H1 (cell line): Measurements from ENCODE around the gene PEX13. TPM values are rescaled to one million over a fixed set of nuclear protein-coding genes. Genes with fewer than 3 reads are reported as not detected.

Source experiments
- GTF2F1 ChIP-seq: IDR thresholded peaks from 2 replicates; pipeline ENCODE4 v1.6.1; 2012; ENCODE audit warnings: low read depth, low read length, improper control_type of control experiment, borderline replicate concordance
- NRF1 ChIP-seq: IDR thresholded peaks from 2 replicates; pipeline ENCODE4 v1.6.1; 2011; ENCODE audit warnings: mild to moderate bottlenecking, low read depth, low read length, improper control_type of control experiment
- RNF2 ChIP-seq: fragments of 200-900, 300-1000 bp; sonication (generic); IDR thresholded peaks from 2 replicates; pipeline ENCODE4 v1.7.1; 2016; ENCODE audit warnings: borderline replicate concordance, low read depth, mild to moderate bottlenecking, antibody characterized with exemption, low read length; ENCODE audit not compliant: poor library complexity, severe bottlenecking; ENCODE audit errors: missing control alignments
- SAP30 ChIP-seq: fragments of 300-600 bp; sonication (generic); IDR thresholded peaks from 2 replicates; pipeline ENCODE4 v1.7.1; 2012; ENCODE audit warnings: low read length, moderate library complexity, mild to moderate bottlenecking, inconsistent platforms; ENCODE audit not compliant: insufficient read depth, insufficient replicate concordance
- polyA plus RNA-seq, 7 experiments: library from polyadenylated mRNA; depleted of rRNA in 3 of 7; stranded (reverse) in 5 of 7; unstranded in 2 of 7; fragments of >200 nt in 5 of 7; fragments of 200-250 nt in 2 of 7; gene quantifications; 1 replicate in 5 of 7; 2 replicates in 1 of 7; 4 replicates in 1 of 7; pipeline versions ENCODE4 v1.2.1 to v1.2.3, GENCODE V29; 2011 to 2013; ENCODE audit warnings: missing spikeins in 2 of 7, mixed read lengths in 2 of 7
- total RNA-seq: library from RNA; stranded (reverse); fragmentation: NEBNext Ultra II Directional; extraction: Animal tissue kit (Norgen Biotek cat#: 25700); gene quantifications from 2 replicates; pipeline ENCODE4 v1.2.1, GENCODE V29; 2021
- TF ChIP-seq, protein P1 (sequence below): IDR thresholded peaks from 2 replicates; pipeline ENCODE4 v1.6.1; 2012; ENCODE audit warnings: low read length, inconsistent platforms

PEX13 gene
- total and polyA plus RNA-seq, 2 of the 8 experiments (the other 6 are each of a cell fraction or from before 2014, with no cell fraction given), result 16.8 to 22.3 TPM

DNA sequence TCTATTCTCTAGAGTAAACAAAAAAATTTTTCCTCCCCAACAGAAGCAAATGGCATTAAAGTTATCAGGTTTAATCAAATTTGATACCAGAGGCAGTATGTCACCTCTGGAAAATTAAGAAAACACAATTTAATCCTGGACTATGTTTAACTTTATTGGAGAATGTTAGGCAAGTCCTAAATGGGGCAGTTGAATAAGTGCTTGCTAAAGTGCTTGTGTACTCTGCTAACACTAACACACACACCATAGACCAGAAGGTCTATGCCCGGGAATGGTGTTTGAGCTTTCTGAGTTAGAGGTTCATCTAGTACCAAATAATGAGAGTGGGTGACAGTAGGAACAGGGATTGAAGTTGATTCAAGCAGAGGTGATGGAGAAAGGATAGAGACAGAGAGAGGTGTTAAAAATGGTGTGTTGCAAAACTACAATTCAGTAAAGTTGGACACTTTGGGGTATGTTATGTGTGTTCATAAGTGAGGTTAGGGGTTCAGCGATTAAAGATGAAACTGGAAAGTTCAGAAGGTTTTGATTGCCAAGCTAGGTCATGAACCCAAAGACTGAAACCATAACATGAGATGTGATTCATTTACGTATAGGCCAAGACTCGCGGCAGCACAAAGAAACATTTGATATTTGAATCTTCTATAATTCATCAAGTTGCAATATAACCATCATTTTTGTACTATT is 40.5 kb upstream of the PEX13 start (continued):
- TF ChIP-seq GTF2F1, result no peak
- no peak for TF ChIP-seq RNF2
- TF ChIP-seq NRF1, result no peak
- TF ChIP-seq SAP30, result no peak
- TF ChIP-seq, protein P1, sequence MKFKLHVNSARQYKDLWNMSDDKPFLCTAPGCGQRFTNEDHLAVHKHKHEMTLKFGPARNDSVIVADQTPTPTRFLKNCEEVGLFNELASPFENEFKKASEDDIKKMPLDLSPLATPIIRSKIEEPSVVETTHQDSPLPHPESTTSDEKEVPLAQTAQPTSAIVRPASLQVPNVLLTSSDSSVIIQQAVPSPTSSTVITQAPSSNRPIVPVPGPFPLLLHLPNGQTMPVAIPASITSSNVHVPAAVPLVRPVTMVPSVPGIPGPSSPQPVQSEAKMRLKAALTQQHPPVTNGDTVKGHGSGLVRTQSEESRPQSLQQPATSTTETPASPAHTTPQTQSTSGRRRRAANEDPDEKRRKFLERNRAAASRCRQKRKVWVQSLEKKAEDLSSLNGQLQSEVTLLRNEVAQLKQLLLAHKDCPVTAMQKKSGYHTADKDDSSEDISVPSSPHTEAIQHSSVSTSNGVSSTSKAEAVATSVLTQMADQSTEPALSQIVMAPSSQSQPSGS, result no peak
